ENCODE results near the gene SH2D1A.

DNA sequence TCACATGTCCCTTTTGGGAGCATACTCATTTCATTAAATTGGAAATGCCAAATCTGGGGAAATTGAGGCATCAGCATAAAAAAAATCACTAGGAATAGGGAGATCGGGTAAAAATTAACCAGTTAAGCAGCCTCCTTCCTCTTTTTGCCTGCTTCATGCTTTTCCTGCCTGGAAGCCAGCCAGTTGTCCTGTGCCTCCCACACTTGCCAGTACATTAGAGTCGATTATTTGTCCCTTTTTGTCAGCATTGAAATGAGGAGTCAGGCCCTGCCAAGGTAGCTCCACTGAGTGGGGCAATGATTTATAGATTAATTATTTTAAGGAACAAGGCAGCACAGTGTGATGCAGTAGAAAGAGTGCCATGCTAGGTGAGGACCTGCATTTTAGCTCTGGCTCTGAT lies 55.3 kb downstream of the SH2D1A start:
- TF ChIP-seq, protein P1, sequence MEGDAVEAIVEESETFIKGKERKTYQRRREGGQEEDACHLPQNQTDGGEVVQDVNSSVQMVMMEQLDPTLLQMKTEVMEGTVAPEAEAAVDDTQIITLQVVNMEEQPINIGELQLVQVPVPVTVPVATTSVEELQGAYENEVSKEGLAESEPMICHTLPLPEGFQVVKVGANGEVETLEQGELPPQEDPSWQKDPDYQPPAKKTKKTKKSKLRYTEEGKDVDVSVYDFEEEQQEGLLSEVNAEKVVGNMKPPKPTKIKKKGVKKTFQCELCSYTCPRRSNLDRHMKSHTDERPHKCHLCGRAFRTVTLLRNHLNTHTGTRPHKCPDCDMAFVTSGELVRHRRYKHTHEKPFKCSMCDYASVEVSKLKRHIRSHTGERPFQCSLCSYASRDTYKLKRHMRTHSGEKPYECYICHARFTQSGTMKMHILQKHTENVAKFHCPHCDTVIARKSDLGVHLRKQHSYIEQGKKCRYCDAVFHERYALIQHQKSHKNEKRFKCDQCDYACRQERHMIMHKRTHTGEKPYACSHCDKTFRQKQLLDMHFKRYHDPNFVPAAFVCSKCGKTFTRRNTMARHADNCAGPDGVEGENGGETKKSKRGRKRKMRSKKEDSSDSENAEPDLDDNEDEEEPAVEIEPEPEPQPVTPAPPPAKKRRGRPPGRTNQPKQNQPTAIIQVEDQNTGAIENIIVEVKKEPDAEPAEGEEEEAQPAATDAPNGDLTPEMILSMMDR (IDR thresholded peaks at IDR 0.05): no peak
- TF ChIP-seq POLR2A (IDR thresholded peaks at IDR 0.05): no peak
